Tibial nerve (tissue), 3 donors: Measurements from ENCODE around the gene AP1S3.

Experiments used
- CTCF ChIP-seq, 5 experiments: fragments of 200-600 bp in 3 of 5; fragments of 450-650 bp in 2 of 5; sonication (generic) in 3 of 5; IDR thresholded peaks; one replicate each; pipeline ENCODE4 v1.5.1; 2016 to 2019; ENCODE audit warnings: antibody characterized with exemption in 5 of 5, mild to moderate bottlenecking in 3 of 5, moderate library complexity in 2 of 5
- POLR2A ChIP-seq, 2 donors: fragments of 450-650 bp; IDR thresholded peaks; one replicate each; pipeline ENCODE4 v1.6.1; 2017; ENCODE audit warnings: antibody characterized with exemption in 2 of 2, mild to moderate bottlenecking in 2 of 2, moderate library complexity in 2 of 2

- no peak for TF ChIP-seq CTCF (IDR thresholded peaks at IDR 0.05)
- no peak for TF ChIP-seq POLR2A (IDR thresholded peaks at IDR 0.05)
Observed at GRCh38 chr2:223835701-223836532, 1.5 kb downstream of the AP1S3 start.
